GM19351 (cell line): Measurements from ENCODE around the gene TCEA3.

Experiments used
- ATAC-seq: cut with Tn5 transposase; IDR thresholded peaks from one replicate; pipeline ENCODE4 v1.9.1; 2021; ENCODE audit warnings: mild to moderate bottlenecking, moderate library complexity; ENCODE audit not compliant: unreplicated experiment

The TCEA3 gene

DNA sequence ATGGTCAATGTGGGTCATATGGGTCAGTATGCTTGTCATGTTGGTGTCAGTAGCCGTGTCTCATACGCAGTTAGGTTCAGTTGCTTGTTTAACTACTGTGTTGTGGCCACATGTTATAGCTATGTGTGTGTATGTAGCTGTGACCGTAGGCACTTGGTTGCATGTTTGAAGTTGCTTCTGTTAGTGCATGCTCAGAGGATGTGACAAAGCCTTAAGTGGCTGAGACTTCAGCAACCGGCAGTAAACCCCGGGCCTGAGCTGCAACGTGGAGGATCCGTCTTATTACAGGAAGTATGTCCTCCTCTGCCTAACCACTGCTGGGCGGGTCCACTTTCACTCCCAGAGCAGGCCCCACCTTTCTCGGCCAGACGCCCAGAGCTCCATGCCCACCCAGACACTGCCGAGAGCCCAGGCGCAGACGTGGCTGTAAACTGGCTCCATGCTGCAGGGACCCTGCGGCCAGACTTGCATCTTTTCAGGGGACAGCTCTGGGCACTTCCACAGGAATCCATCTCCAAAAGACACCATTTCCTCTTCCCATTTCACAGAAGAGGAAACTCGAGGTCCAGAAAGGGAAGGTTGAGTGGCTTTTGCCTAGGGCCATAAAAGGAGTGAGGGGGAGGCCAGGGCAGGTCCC is 2.2 kb downstream of the TCEA3 start:
- no peak for ATAC-seq

DNA sequence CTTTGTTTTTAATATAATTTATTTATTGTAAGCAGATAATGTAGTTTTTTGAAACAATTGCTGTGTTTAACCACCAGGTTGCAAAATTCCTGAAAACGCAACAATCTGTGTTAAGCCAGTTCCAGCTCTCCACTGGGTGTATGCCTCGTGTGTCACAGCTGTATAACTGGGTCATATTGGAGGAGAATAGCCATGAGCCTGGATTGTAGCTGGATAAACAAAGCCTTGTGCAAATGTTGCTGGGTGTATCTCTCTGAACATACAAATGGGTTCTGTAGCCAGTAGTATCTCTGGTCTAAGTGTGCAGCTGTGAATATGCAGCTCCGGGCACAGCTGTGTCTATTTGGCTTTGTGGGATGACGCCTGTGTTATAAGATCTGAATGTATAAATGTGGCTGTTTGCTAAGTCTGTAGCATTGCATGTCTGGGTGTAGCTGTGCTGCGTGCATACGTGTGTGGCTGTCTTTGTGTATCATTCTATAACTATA is 2.8 kb downstream of the TCEA3 start:
- no peak for ATAC-seq

DNA sequence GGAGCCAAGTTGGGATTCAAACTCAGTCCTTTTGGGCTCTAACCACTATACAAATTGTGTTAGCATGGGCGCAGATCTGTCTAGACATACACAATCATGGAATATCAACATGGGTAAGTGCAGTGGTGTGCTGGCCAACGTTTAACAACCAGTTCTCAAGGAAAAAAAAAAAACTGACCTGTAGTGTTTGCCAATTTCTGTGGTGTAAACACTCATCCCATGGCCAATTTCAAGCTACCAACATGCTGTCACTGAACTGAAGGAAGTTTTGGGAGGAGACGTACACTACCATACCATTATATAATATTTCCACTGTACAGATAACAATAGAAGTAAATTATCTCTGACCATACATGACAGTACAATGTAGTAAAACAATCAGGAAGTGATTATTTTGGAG is 3.2 kb downstream of the TCEA3 start:
- ATAC-seq: no peak

DNA sequence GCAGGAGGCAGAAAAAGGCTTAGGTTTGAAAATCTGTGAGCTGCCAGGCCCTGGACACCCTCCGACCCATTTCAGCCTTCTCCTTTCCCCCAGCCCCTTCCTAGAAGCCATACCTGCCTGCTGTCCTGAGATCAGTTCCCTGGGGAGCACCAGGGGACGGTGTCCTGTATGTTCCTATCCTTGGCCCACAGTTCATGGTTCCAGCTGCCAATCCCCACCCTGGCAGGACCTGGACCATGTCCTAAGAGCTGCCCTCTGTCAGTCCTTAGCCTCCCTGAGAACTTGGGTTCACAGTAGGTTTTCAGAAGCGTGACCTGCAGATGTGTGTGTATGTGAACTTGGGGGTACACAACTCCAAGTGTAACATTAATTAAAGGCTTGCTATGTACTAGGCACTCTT is 3.8 kb downstream of the TCEA3 start:
- no peak for ATAC-seq

DNA sequence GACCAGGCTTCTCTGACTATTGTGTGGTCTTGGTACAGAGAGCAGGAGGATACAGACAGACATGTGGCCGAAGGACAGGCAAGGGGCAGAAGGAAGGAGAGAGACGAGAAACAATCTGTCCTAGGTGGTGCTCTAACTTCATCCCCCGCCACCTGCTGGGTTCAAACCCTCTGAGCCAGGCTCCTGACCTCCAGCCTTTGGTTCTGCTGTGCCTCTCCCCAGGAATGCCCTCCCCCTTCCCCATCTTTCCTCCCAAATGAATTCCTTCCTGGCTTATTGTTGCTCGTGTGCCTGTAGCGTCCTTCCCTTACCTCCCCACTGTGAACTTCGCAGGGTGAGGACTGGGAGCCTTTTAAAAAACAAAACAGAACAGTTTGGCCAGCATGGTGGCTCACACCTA is 5.4 kb downstream of the TCEA3 start:
- no peak for ATAC-seq

DNA sequence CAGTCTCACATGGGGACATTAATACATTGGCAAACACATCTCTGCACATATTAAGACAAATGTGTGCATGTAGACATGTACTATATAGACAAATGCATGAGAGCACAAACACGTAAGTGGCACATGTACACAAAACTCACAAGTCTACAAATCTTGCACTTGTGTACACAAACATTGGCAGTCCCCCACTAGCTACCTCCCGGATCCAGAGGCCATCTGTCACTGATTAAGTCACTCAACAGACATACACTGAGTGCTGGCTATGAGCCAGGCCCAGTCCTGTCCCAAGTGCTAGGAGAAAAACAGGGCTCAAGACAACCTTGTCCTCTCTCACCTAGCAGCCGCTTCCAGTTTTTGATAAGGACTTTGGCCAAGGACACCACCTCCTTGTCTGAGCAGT is 7.0 kb downstream of the TCEA3 start:
- no peak for ATAC-seq

DNA sequence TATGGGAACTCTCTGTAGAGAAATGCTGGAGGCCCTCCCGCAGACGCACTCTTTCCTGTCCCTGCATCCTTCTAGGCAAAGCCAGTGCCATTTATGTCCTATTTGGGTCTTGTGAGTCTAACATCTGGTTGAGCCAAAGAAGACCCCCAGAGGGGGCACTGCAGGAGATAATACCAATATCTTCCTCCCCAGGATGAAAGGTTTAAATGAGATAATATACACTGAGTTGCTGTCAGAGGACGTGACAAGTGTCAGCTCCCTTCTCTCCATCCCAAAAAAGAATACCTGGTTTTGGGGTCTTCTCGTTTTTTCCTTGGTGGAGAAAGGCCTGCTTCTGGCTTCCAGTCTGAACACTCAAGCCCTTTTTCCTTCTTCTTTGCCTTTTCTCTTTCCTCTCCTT is 7.6 kb downstream of the TCEA3 start:
- ATAC-seq: no peak

DNA sequence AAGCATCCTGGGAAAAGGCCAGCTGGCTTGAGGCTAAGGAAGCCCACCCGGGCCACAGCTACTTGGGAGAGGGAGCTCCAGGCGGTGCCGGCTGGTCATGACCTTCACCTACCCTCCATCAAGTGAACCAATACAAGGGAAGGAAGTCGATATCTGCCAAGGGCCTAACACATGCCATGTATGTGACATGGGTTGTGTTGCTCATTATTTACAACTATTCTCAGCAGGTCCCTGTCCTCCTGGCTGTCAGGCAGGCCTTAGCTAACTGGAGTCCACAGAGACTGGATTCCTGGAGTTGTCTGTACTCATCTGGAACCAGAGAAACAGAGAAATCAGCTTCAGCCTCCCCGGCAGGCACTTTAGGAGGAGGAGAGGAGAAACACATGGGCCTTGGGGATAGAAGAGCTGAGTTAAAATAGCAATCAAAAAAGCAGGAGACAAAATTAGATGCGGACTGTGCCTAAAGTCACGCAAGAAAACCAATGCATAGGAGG is 15.7 kb downstream of the TCEA3 start:
- ATAC-seq: no peak

DNA sequence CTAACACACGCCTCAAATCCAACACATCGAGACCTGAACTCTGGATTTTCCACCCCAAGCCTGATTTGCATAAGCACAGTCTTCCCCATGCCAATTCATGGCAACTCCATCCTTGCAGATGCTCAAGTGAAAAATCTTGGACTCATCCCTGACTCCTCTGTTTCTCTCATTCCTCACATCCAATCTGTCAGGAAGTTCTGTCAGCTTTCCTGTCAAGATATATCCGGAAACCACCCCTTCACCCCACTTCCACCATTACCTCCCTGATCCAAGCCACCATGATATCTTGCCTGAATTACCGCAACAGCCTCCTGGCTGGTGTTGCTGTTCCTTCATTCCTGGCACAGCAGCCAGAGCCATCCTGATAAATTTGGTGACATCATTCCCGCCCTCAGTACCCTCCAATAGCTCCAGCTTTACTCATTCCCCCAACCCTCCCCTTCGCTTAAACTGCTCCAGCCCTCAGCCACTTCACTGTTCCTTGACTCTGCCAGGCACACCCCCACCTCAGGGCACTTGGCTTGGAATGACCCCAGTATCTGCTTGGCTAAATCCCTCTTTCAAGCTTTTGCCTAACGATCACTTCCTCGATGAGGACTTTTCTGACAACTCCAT is 17.4 kb downstream of the TCEA3 start:
- no peak for ATAC-seq

DNA sequence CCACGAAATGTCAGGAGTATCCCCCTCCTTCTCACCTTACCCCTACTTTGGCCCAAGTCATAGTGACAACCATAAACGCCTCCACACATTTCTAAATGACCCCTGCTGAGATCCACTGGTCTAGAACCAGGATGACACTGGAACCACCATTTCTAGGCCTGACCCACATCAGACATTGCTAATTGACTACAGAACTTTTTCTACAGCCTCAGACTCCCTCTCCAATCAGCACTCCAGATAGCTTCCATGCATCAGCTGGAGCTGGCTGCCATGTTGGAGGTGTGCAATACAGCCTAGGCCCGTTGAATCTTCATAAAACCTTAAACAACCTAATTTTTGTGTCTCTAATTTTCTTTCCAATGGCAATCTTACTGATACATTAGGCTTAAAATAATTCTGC is 18.6 kb downstream of the TCEA3 start:
- no peak for ATAC-seq

DNA sequence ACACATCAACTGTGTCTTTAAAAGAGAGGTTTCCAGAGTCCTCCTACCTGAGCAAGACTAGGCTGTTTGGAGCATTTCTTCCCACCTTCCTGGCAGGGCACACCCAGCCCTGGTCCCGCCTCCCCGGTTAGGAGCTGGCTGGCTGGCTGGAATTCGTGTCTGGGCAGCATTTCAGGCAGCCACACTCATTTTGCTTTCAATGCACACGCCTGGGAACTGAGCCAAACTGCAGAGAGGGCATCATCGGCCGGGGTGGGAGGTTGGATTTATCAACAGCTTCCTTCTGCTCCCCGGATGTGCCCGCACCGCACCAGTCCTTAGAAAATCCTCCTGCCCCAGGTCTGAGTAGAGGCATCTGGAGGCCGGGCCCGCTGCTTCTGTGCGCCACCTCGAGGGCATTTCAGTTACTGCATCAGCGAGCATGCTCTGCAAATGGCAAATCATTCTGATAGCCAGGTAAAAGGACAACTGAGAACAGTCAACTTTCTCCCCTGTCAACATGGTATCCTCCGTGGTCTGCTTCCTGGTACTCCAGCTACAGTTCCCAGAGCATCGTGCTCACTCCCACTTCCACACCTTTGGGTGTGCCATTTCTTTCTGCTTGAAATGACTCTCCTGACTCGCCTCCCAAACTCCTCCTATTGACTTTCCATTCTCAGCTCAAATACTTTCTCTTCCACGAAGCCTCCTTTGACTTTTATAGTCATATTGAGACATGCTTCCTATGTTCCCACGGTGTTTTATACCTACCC is 20.6 kb downstream of the TCEA3 start:
- no peak for ATAC-seq

DNA sequence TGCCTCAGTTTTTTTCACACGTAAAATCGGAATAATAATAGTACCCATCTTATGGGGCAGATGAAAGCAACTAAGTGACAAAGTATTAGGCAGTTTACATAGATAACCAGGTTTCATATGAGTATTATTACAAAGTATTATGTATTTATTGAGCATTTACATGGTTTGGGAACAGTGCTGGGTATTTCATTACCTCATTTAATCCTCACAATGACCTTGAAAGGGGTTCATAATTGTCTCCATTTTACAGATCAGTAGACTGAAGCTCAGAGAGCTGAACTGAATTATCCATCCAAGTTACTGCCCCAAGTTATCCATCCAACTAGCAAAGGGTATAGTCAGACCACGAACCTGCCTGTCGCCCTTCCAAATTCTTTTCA is 21.2 kb downstream of the TCEA3 start:
- no peak for ATAC-seq

DNA sequence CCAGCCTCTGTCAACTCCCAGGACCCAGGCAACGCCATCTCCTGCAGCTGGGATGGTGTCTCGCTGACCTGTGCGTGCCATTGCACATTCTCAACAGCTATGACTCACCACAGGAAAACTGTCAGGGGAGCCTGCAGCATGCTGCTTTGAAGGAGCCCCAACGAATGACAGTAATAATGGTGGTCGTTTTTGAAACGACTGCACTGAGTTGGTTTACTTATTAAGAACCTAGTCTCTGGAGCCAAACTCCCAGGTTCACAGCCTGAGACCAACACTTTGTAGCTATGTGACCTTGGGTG is 21.6 kb downstream of the TCEA3 start:
- ATAC-seq: no peak

DNA sequence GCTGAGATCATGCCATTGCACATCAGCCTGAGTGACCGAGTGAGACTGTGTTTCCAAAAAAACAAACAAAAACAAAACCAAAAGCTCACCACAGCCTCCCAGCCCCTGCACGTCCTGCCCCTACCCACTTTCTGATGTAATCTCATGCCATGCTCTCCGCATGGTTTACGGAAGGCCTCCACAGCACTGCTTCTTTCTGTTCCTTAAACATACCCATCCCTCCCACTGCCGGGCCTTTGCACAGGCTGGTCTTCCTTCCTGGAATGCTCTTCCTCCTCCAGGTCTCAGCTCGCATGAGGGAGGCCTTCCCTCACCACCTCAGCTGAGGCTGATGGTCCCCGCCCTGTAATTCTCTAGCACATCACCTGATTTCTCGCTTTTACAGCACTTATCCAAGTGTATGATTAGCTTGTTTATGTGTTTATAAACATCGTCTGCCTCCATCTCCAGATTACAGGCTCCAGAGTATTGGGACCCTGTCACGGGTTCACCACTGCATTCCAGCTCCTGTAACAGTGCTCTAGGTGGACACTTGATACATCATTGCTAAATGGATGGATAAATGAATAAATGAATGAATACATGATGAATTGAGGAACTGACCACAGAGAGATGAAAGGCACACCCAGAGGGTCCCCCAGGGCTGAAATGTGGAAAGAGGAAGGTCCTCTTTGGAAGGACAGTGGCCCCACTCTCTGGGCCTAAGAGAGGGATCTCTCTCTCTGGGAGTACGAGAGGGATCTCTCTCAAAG is 22.1 kb downstream of the TCEA3 start:
- ATAC-seq: no peak

DNA sequence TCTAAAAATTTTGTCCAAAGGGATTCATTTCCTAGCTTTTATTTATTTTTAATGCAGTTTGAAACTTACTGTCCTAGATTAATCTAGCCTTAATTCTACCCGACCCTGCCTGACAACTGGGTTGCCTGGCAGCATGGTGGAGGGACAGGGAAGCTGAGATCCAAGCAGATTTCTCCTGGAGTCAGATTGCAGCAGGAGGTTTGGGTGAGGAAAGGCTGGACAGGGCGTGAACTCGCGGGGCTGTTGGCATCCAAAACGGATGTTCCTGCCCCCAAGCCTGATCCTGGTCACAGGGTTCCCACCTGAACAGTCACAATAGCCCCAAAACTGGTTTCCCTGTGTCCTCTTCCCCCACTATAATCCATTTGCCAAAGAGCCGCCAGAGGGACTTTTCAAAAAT is 23.2 kb downstream of the TCEA3 start:
- ATAC-seq: no peak

DNA sequence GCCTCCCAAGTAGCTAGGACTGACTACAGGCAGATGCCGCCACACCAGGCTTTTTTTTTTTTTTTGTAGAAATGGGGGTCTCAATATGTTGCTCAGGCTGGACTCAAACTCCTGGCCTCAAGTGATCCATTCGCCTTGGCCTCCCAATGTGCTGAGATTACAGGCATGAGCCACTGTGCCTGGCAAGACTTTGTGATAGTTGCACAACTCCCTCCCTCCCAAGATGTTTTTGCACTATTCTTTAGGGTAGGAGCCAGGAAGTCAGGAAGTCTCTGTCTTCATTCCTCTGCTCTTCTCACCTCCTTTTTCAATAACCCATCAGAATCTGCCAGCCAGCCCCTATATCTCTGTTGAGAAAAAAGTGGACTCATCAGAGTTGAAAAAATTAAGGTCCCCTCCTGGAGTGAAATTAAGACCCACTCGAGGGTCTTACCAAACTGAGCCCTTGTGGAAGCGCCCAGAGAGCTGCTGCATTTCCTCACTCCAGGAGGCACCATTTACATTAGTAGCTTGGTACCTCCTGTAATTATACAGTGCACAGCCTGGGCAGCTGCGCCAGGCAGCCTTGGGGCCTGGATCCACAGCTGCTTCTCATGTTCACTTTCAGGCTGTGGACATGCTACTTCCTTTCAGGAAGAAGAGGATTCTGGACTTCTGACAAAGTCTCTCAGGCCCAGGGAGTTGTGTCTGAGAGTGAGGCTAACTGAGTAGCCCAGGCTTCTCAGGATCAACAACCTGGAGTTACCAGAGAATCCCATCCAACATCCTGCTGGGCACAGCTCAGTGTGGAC is 24.0 kb downstream of the TCEA3 start:
- ATAC-seq: no peak

DNA sequence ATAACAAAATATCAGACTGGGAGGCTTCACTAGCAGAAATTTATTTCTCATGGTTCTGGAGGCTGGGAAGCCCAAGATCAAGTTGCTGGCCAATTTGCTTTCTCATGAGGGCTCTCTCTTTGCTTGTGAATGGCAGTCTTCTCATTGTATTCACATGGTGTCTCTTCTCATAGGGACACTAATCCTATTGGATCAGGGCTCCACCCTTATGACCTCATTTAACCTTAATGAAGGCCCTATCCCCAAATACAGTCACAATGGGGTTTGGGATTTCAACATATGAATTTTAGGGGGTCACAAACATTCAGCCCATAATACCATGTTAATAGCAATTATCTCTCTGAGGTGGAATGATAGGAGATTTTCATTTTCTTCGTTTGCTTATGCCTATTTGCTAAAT is 25.3 kb downstream of the TCEA3 start:
- ATAC-seq: no peak

DNA sequence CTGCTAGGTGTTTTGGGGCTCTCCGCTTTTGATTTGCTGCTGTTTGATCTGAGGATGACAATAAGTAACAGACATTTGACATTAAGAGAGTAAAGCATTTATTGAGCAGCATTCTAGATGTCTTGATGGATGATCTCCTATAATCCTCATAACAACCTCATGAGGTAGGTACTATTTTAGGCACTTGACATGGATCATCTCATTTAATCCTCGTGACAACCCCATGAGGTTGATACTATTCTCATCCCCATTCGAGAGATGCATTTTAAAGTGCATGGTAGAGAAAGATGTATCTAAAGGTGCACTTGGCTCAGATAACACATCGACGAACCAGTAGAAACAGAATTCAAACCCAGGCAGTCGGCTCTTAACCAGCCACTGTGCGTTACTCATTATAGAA is 26.6 kb downstream of the TCEA3 start:
- ATAC-seq: no peak

DNA sequence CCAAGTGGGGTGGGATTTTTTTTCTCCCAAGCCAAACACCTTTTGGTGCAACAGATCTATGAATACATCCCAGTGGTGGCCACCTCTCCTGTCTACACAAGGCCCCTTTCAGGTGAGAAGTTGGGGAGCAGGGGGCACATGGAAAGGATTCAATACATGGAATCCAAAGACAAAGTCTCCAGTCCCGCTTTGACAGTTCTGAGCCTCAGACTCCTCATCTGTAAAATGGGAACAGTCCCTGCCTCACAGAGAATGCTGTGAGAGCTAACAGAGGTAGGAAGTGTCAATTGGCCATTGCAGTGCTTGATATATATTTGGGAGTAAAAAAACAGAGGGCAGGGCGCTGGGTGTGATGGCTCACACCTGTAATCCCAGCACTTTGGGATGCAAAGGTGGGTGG is 28.2 kb downstream of the TCEA3 start:
- ATAC-seq: no peak

DNA sequence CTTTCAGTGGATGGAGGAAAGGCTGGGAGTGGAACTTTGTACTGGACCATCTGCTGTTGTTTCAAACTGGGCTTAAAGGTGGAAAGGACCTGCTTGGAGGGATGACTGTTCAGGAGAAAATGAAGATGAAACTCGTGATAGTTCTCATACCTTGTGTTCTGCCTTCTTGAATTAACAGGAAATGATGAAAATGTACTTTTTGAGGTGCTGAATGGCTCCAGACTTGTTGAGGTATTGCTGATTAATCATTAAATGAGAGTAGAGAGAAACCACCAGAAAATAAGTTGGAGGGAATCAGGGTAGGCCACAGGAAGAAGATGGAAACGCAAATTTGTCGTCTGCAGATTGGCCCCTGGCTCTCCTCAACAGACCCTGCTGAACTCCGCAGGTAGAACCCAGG is 28.7 kb downstream of the TCEA3 start:
- ATAC-seq: no peak

DNA sequence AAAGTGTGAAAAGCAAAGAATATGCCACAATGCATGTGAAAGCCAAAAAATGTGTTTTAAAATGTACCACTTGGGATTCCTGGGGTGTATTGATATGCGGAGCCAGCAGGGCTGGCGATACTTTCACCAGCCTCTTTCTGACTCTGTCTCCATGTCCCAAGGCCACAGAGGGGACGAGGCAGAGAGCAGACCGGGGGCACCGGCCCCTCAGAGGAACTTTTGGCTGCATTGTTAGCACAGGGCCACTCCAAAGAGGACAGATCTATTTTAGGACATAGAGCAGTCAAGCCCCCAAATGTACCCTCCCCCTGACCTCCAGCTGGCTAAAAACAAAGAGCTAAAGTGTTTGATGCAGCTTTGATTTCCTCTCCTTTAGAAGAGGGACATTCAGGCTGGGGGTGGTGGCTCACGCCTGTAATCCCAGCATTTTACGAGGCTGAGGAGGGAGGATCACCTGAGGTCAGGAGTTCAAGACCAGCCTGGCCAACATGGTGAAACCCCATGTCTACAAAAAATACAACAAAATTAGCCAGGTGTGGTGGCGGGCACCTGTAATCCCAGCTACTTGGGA is 29.3 kb downstream of the TCEA3 start:
- no peak for ATAC-seq
